Measurements from ENCODE around the gene PRKG1. TPM values are rescaled to one million over a fixed set of nuclear protein-coding genes. Genes with fewer than 3 reads are reported as not detected.

PRKG1 gene
- total RNA-seq, 1 experiment from 2014 or later, result 10.4 TPM

DNA sequence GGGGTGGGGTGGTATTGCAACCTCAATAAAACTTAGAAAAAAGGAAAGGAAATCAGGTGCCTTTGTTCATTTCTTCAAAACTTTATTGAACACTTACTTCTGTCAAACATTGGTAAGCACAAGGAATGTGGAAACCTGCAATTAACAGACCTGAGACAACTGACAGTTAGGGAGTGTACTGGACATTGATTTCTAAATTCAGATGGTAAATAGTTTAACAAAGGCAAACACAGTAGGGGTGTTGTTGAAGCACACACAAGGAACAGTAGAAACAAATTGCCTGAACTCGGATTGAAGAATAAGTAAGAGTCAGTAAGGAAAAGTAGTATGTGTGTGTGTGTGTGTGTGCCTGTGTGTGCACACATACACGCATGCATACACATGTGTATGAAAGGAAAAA is 516.5 kb downstream of the PRKG1 start:
- no peaks in the 10 kb centered on the region for H3K9me3 Mint-ChIP-seq
- no peak overlapping the region for H3K27ac Mint-ChIP-seq
- H2BK5ac ChIP-seq (ENCODE audit: insufficient read length, low read length), result no peak overlapping the region

More for the DNA sequence above, 516.5 kb downstream of the PRKG1 start:
- Histone ChIP-seq H2AFZ (ENCODE audit: low read length) (no peak overlapping the region), H4K20me1 (ENCODE audit: control insufficient read depth, insufficient read depth, insufficient read length) (no peaks in the 10 kb centered on the region), H4K5ac (ENCODE audit: insufficient read length, low read depth, low read length) (no peak overlapping the region), H3K23me2 (ENCODE audit: insufficient read length, low read depth, low read length, poor library complexity, severe bottlenecking) (no peaks in the 10 kb centered on the region), H2AK5ac (ENCODE audit: insufficient read length, low read length) (no peak overlapping the region), H2BK15ac (ENCODE audit: low read depth, low read length) (no peak overlapping the region), H3T11ph (ENCODE audit: low read length) (no peak overlapping the region), H3K14ac (ENCODE audit: insufficient read depth, low read length) (no peak overlapping the region), H3K27me3 (ENCODE audit: insufficient read depth, low read length) (no peaks in the 10 kb centered on the region), H3K56ac (ENCODE audit: insufficient read length, low read depth, low read length) (no peak overlapping the region), H4K8ac (replicated peaks; ENCODE audit: insufficient read length, low read depth, low read length) (no peak overlapping the region), H3K79me2 (ENCODE audit: insufficient read depth, low read length) (no peaks in the 10 kb centered on the region), H3K4ac (ENCODE audit: low read depth, low read length) (no peak overlapping the region), H4K91ac (ENCODE audit: insufficient read length, low read depth, low read length) (no peak overlapping the region), H3K23ac (ENCODE audit: insufficient read length, low read depth, low read length) (no peak overlapping the region), H3K9me3 (ENCODE audit: control insufficient read depth, low read depth, low read length) (no peaks in the 10 kb centered on the region), H3K9ac (ENCODE audit: extremely low read depth, insufficient read length, low read length) (no peak overlapping the region), H3K27ac (ENCODE audit: insufficient read length, low read depth, low read length) (no peak overlapping the region), H2BK120ac (ENCODE audit: low read depth, low read length, poor library complexity, severe bottlenecking) (no peak overlapping the region), H3K4me1 (ENCODE audit: insufficient read depth, low read length) (peaks cover 6% of the 10 kb centered on the region; the same call in 1 of the 2 replicates), H2BK12ac (ENCODE audit: insufficient read length, low read depth, low read length) (no peak overlapping the region), H3K4me2 (ENCODE audit: insufficient read depth, insufficient read length, low read length) (no peak overlapping the region), H3K18ac (ENCODE audit: insufficient read length, low read depth, low read length) (no peak overlapping the region), H2BK20ac (ENCODE audit: low read depth, low read length, poor library complexity, severe bottlenecking) (no peak overlapping the region), H3K79me1 (ENCODE audit: insufficient read depth, low read depth, low read length, poor library complexity, severe bottlenecking) (no peaks in the 10 kb centered on the region)
- TF ChIP-seq, protein P1, sequence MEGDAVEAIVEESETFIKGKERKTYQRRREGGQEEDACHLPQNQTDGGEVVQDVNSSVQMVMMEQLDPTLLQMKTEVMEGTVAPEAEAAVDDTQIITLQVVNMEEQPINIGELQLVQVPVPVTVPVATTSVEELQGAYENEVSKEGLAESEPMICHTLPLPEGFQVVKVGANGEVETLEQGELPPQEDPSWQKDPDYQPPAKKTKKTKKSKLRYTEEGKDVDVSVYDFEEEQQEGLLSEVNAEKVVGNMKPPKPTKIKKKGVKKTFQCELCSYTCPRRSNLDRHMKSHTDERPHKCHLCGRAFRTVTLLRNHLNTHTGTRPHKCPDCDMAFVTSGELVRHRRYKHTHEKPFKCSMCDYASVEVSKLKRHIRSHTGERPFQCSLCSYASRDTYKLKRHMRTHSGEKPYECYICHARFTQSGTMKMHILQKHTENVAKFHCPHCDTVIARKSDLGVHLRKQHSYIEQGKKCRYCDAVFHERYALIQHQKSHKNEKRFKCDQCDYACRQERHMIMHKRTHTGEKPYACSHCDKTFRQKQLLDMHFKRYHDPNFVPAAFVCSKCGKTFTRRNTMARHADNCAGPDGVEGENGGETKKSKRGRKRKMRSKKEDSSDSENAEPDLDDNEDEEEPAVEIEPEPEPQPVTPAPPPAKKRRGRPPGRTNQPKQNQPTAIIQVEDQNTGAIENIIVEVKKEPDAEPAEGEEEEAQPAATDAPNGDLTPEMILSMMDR (conservative IDR thresholded peaks at IDR 0.05), result no peak
- H3K4me3 Mint-ChIP-seq, result no peak overlapping the region
- H3K4me1 Mint-ChIP-seq, result peaks cover 22 to 26% of the 10 kb centered on the region in 2 experiments
- no peak for DNase-seq
- no peaks in the 10 kb centered on the region for H3K27me3 Mint-ChIP-seq (ENCODE audit: low read depth)
- WGBS (ENCODE audit: extremely low coverage, insufficient read length, low lambda C conversion rate), result no CpG with 5 or more reads among the region's 2 CpGs
- H3K36me3 Mint-ChIP-seq (ENCODE audit: insufficient read depth in 1 of 3, low read depth in 3 of 3), result no peaks in the 10 kb centered on the region

Measured in H9 (cell line).